ENCODE results near the gene SEM1.

GRCh38 chr7:96685353-96685752 is 24.3 kb downstream of the SEM1 start:
- no peak for TF ChIP-seq NKRF (IDR thresholded peaks at IDR 0.05; ENCODE audit: borderline replicate concordance)
- TF ChIP-seq JUND (IDR thresholded peaks at IDR 0.05; ENCODE audit: borderline replicate concordance, low read depth, low read length), result no peak
- no peak for TF ChIP-seq JUND (tag; IDR thresholded peaks at IDR 0.05; ENCODE audit: borderline replicate concordance, low read depth, low read length)
- TF ChIP-seq NUFIP1 (IDR thresholded peaks at IDR 0.05; ENCODE audit: partially characterized antibody), result no peak
- no peak for TF ChIP-seq ZBTB40 (IDR thresholded peaks at IDR 0.05)
- TF ChIP-seq ZBTB40 (CRISPR knock-in tag; IDR thresholded peaks at IDR 0.05), result no peak
- TF ChIP-seq POLR2AphosphoS5 (IDR thresholded peaks at IDR 0.05; ENCODE audit: control insufficient read depth, insufficient read depth, low read depth, low read length), result no peak
- no peak for TF ChIP-seq ATF7 (IDR thresholded peaks at IDR 0.05)
- no peak for TF ChIP-seq TAF9B (IDR thresholded peaks at IDR 0.05; ENCODE audit: partially characterized antibody)
- no peak for TF ChIP-seq ETV6 (IDR thresholded peaks at IDR 0.05; ENCODE audit: borderline replicate concordance in 1 of 2, low read depth in 2 of 2, low read length in 1 of 2)
- TF ChIP-seq ETV6 (CRISPR knock-in tag; IDR thresholded peaks at IDR 0.05; ENCODE audit: borderline replicate concordance), result no peak
- no peak for TF ChIP-seq CEBPB (tag; IDR thresholded peaks at IDR 0.05)
